HepG2 (cell line): ENCODE measurements around the gene CXADR. TPM values are rescaled to one million over a fixed set of nuclear protein-coding genes. Genes with fewer than 3 reads are reported as not detected.
A peak's percentile ranks its signal among the peaks of the same experiment; 100 is the strongest.

Source experiments
- ESRRA ChIP-seq: sonication (generic); formaldehyde crosslinking; IDR thresholded peaks from 2 replicates; pipeline ENCODE4 v1.5.1; 2020; ENCODE audit warnings: mild to moderate bottlenecking, low read depth, missing genetic modification reagents
- HNF4A ChIP-seq: sonication (generic); formaldehyde crosslinking; IDR thresholded peaks from 2 replicates; pipeline ENCODE4 v1.4.0; 2020; ENCODE audit warnings: missing genetic modification reagents
- KMT2A ChIP-seq: sonication (generic); formaldehyde crosslinking; IDR thresholded peaks from 2 replicates; pipeline ENCODE4 v1.4.0; 2020; ENCODE audit warnings: missing genetic modification reagents
- NFYC ChIP-seq: IDR thresholded peaks from 2 replicates; pipeline ENCODE4 v1.6.1; 2016; ENCODE audit warnings: missing genetic modification reagents, missing compliant biosample characterization
- RFX1 ChIP-seq: fragments of 450-650 bp; IDR thresholded peaks from 2 replicates; pipeline ENCODE4 v1.6.1; 2017
- SALL1 ChIP-seq: sonication (generic); formaldehyde crosslinking; IDR thresholded peaks from 2 replicates; pipeline ENCODE4 v1.8.0; 2022; ENCODE audit warnings: mild to moderate bottlenecking, missing genetic modification reagents
- SSRP1 ChIP-seq: IDR thresholded peaks from 2 replicates; pipeline ENCODE4 v1.6.1; 2016; ENCODE audit warnings: control low read depth
- TGIF2 ChIP-seq: IDR thresholded peaks from 2 replicates; pipeline ENCODE4 v1.6.1; 2016; ENCODE audit warnings: control low read depth, missing compliant biosample characterization
- U2AF1 ChIP-seq: fragments of 200-400 bp; formaldehyde crosslinking; optimal IDR thresholded peaks from 2 replicates; pipeline ENCODE3; 2017; ENCODE audit warnings: mild to moderate bottlenecking, low read depth, low read length
- ZBTB20 ChIP-seq: sonication (generic); formaldehyde crosslinking; IDR thresholded peaks from 2 replicates; pipeline ENCODE4 v1.8.1; 2023; ENCODE audit warnings: missing genetic modification reagents, low read depth, mild to moderate bottlenecking, borderline replicate concordance
- ZNF235 ChIP-seq: sonication (generic); formaldehyde crosslinking; IDR thresholded peaks from 2 replicates; pipeline ENCODE4 v1.8.1; 2023; ENCODE audit warnings: mild to moderate bottlenecking, missing genetic modification reagents, borderline replicate concordance
- ZNF292 ChIP-seq: sonication (generic); formaldehyde crosslinking; IDR thresholded peaks from 2 replicates; pipeline ENCODE4 v1.8.1; 2022; ENCODE audit warnings: mild to moderate bottlenecking, low read depth, missing genetic modification reagents, borderline replicate concordance
- ZNF335 ChIP-seq: sonication (generic); formaldehyde crosslinking; IDR thresholded peaks from 2 replicates; pipeline ENCODE4 v1.4.0; 2020; ENCODE audit warnings: missing genetic modification reagents
- ZNF460 ChIP-seq: sonication (generic); formaldehyde crosslinking; IDR thresholded peaks from 2 replicates; pipeline ENCODE4 v1.5.1; 2020; ENCODE audit warnings: missing genetic modification reagents, mild to moderate bottlenecking, borderline replicate concordance
- ZNF629 ChIP-seq: sonication (generic); formaldehyde crosslinking; conservative IDR thresholded peaks from 2 replicates; pipeline ENCODE4 v1.5.0; 2020; ENCODE audit warnings: missing genetic modification reagents
- ZNF660 ChIP-seq: sonication (generic); formaldehyde crosslinking; IDR thresholded peaks from 2 replicates; pipeline ENCODE4 v1.5.1; 2020; ENCODE audit warnings: mild to moderate bottlenecking, low read depth, missing genetic modification reagents, borderline replicate concordance
- ZNF761 ChIP-seq: sonication (generic); formaldehyde crosslinking; conservative IDR thresholded peaks from 2 replicates; pipeline ENCODE4 v1.4.0; 2020; ENCODE audit warnings: mild to moderate bottlenecking, missing genetic modification reagents
- polyA plus RNA-seq, 8 experiments: library from polyadenylated mRNA; depleted of rRNA in 3 of 8; stranded (reverse) in 7 of 8; unstranded in 1 of 8; fragments of >200 nt; fragmentation: Illumina TruSeq in 4 of 8; extraction: Trizol in 4 of 8; gene quantifications; 2 replicates each; pipeline versions ENCODE4 v1.2.1 to v1.2.3, GENCODE V29; 2011 to 2016; ENCODE audit warnings: low read depth in 4 of 8, missing spikeins in 1 of 8, mixed read lengths in 1 of 8; ENCODE audit not compliant: insufficient read depth in 1 of 8
- total RNA-seq, 5 experiments: library from RNA; depleted of rRNA; stranded (reverse); fragments of >200 nt; fragmentation: Illumina TruSeq; extraction: Trizol; gene quantifications; 2 replicates each; pipeline ENCODE4 v1.2.3, GENCODE V29; 2016; ENCODE audit warnings: low read depth in 1 of 5
- TF ChIP-seq, protein P1 (sequence below), 2 experiments: sonication (generic) in 1 of 2; formaldehyde crosslinking in 1 of 2; IDR thresholded peaks; 2 replicates each; pipeline versions ENCODE4 v1.5.1 to v1.6.1; 2011 to 2020; ENCODE audit warnings: borderline replicate concordance in 1 of 2, low read depth in 1 of 2, low read length in 1 of 2, mild to moderate bottlenecking in 1 of 2, missing genetic modification reagents in 1 of 2, moderate library complexity in 1 of 2
- TF ChIP-seq, protein P2 (sequence below): sonication (generic); formaldehyde crosslinking; IDR thresholded peaks from 2 replicates; pipeline ENCODE4 v1.4.0; 2020; ENCODE audit warnings: missing genetic modification reagents, mild to moderate bottlenecking, borderline replicate concordance
- TF ChIP-seq, protein P3 (sequence below): IDR thresholded peaks from 2 replicates; pipeline ENCODE4 v1.6.1; 2016; ENCODE audit warnings: low read depth, borderline replicate concordance
- TF ChIP-seq, protein P4 (sequence below): IDR thresholded peaks from 2 replicates; pipeline ENCODE4 v1.6.1; 2016; ENCODE audit warnings: missing compliant biosample characterization, missing genetic modification reagents, borderline replicate concordance
- TF ChIP-seq, protein P5 (sequence below): sonication (generic); formaldehyde crosslinking; IDR thresholded peaks from 2 replicates; pipeline ENCODE4 v1.8.0; 2022; ENCODE audit warnings: missing genetic modification reagents, mild to moderate bottlenecking, moderate library complexity, borderline replicate concordance

The CXADR gene
- total and polyA plus RNA-seq, 2 of the 13 experiments (the other 11 are each of a cell fraction or from before 2014, with no cell fraction given), result 86.8 to 110 TPM

DNA sequence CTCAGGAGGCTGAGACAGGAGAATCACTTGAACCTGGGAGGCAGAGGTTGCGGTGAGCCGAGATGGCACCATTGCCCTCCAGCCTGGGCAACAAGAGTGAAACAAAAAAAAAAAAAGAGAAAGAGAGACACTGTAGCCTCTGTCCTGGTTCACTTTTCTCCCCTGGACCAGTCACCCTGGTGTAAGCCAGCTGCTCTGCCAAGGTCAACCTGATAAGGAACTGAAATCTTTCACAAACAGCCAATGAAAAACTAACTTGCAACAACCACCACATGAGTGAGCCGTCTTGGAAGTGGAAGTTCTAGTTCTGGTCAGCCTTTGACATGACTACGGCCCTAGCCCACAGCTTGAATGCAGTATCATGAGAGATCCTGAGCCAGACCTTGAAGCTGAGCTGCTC lies 36.8 kb upstream of the CXADR start (continued):
- TF ChIP-seq, protein P1, sequence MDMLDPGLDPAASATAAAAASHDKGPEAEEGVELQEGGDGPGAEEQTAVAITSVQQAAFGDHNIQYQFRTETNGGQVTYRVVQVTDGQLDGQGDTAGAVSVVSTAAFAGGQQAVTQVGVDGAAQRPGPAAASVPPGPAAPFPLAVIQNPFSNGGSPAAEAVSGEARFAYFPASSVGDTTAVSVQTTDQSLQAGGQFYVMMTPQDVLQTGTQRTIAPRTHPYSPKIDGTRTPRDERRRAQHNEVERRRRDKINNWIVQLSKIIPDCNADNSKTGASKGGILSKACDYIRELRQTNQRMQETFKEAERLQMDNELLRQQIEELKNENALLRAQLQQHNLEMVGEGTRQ (IDR thresholded peaks at IDR 0.05; ENCODE audit: low read depth, low read length), result no peak
- TF ChIP-seq, protein P1 (CRISPR knock-in tag; IDR thresholded peaks at IDR 0.05; ENCODE audit: borderline replicate concordance), result no peak
- TF ChIP-seq, protein P2, sequence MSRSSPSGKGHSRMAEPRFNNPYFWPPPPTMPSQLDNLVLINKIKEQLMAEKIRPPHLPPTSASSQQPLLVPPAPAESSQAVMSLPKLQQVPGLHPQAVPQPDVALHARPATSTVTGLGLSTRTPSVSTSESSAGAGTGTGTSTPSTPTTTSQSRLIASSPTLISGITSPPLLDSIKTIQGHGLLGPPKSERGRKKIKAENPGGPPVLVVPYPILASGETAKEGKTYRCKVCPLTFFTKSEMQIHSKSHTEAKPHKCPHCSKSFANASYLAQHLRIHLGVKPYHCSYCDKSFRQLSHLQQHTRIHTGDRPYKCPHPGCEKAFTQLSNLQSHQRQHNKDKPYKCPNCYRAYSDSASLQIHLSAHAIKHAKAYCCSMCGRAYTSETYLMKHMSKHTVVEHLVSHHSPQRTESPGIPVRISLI (CRISPR knock-in tag), result peak; percentile 86
- TF ChIP-seq ZNF292 (CRISPR knock-in tag), result 0 out of 2 replicates have a peak, but pooled peaks have one; percentile 28
- TF ChIP-seq HNF4A, result peak; percentile 32; the same call in 1 of the 2 replicates
- TF ChIP-seq ZNF629 (CRISPR knock-in tag), result no peak
- no peak for TF ChIP-seq SSRP1 (CRISPR knock-in tag)
- 0 out of 2 replicates have a peak, but pooled peaks have one; percentile 42 for TF ChIP-seq KMT2A
- TF ChIP-seq SALL1 (CRISPR knock-in tag), result peak; percentile 20; the same call in 1 of the 2 replicates
- TF ChIP-seq, protein P3, sequence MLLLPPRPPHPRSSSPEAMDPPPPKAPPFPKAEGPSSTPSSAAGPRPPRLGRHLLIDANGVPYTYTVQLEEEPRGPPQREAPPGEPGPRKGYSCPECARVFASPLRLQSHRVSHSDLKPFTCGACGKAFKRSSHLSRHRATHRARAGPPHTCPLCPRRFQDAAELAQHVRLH (CRISPR knock-in tag), result no peak
- no peak for TF ChIP-seq ZNF335 (CRISPR knock-in tag)
- no peak for TF ChIP-seq TGIF2 (CRISPR knock-in tag)
- no peak for TF ChIP-seq ZNF235 (CRISPR knock-in tag)
- no peak for TF ChIP-seq ZNF660 (CRISPR knock-in tag)
- TF ChIP-seq ZNF761 (CRISPR knock-in tag), result no peak
- TF ChIP-seq RFX1, result no peak
- peak; percentile 22; the same call in 1 of the 2 replicates for TF ChIP-seq ZNF460
- TF ChIP-seq ZBTB20 (CRISPR knock-in tag), result no peak
- 0 out of 2 replicates have a peak, but pooled peaks have one; percentile 34 for TF ChIP-seq NFYC (CRISPR knock-in tag)
- TF ChIP-seq ESRRA, result 0 out of 2 replicates have a peak, but pooled peaks have one; percentile 12
- TF ChIP-seq U2AF1, result no peak
- TF ChIP-seq, protein P4, sequence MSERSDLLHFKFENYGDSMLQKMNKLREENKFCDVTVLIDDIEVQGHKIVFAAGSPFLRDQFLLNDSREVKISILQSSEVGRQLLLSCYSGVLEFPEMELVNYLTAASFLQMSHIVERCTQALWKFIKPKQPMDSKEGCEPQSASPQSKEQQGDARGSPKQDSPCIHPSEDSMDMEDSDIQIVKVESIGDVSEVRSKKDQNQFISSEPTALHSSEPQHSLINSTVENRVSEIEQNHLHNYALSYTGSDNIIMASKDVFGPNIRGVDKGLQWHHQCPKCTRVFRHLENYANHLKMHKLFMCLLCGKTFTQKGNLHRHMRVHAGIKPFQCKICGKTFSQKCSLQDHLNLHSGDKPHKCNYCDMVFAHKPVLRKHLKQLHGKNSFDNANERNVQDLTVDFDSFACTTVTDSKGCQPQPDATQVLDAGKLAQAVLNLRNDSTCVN (CRISPR knock-in tag), result no peak
- TF ChIP-seq, protein P5, sequence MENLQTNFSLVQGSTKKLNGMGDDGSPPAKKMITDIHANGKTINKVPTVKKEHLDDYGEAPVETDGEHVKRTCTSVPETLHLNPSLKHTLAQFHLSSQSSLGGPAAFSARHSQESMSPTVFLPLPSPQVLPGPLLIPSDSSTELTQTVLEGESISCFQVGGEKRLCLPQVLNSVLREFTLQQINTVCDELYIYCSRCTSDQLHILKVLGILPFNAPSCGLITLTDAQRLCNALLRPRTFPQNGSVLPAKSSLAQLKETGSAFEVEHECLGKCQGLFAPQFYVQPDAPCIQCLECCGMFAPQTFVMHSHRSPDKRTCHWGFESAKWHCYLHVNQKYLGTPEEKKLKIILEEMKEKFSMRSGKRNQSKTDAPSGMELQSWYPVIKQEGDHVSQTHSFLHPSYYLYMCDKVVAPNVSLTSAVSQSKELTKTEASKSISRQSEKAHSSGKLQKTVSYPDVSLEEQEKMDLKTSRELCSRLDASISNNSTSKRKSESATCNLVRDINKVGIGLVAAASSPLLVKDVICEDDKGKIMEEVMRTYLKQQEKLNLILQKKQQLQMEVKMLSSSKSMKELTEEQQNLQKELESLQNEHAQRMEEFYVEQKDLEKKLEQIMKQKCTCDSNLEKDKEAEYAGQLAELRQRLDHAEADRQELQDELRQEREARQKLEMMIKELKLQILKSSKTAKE (CRISPR knock-in tag), result no peak
